Measurements from ENCODE around the gene GSTT2B. TPM values are rescaled to one million over a fixed set of nuclear protein-coding genes. Genes with fewer than 3 reads are reported as not detected.
A peak's percentile ranks its signal among the peaks of the same experiment; 100 is the strongest.
"Not testable (repeated sequence)": the region's sequence is repeated elsewhere in the genome, so short reads cannot be mapped to it uniquely, and the experiment has no call there.

The GSTT2B gene
- total RNA-seq, 2 donors from 2014 or later = 3.7 to 4.4 TPM

DNA sequence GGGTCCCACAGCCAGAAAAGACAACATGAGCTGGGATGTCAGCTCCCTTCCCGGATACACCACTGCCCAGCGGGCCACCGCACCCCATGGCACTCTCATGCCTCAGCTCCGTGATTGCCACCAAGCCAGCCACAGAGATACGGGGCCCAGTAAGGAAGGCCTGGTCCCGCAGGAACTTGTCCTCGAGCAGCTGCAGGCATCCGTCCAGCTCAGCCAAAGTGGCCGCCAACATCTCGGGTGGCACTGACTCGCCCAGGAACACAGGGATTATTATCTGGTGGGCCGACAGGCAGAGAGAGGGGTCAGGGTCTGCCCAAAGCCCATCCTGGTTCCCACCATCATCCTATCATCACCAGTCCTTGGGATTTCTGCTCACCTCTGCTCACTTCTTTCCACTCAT is 16.3 kb upstream of the GSTT2B start:
- H3K27me3 Mint-ChIP-seq (ENCODE audit: insufficient read depth); H3K27me3 ChIP-seq (ENCODE audit: control insufficient read depth, insufficient read depth, low read length, poor library complexity, severe bottlenecking); H3K27ac Mint-ChIP-seq; H3K4me1 ChIP-seq (ENCODE audit: control insufficient read depth, insufficient read depth, low read length); DNase-seq; H3K36me3 Mint-ChIP-seq (ENCODE audit: low read depth); H3K9ac ChIP-seq (ENCODE audit: extremely low read depth, low read length, poor library complexity, severe bottlenecking); H3K4me1 Mint-ChIP-seq; H3K4me3 Mint-ChIP-seq; H3K36me3 ChIP-seq (ENCODE audit: control insufficient read depth, insufficient read depth, low read length); H3K27ac ChIP-seq (ENCODE audit: low read depth, low read length); H3K4me3 ChIP-seq (ENCODE audit: low read length); H3K9me3 Mint-ChIP-seq; H3K9me3 ChIP-seq (ENCODE audit: control insufficient read depth, low read length): not testable (repeated sequence)
- 91% methylated on average over 4 of the region's 12 CpGs; no CpG with 5 or more reads in 1 of the 2 experiments for WGBS, 2 experiments (ENCODE audit: insufficient coverage in 1 of 2, insufficient read length in 1 of 2)

DNA sequence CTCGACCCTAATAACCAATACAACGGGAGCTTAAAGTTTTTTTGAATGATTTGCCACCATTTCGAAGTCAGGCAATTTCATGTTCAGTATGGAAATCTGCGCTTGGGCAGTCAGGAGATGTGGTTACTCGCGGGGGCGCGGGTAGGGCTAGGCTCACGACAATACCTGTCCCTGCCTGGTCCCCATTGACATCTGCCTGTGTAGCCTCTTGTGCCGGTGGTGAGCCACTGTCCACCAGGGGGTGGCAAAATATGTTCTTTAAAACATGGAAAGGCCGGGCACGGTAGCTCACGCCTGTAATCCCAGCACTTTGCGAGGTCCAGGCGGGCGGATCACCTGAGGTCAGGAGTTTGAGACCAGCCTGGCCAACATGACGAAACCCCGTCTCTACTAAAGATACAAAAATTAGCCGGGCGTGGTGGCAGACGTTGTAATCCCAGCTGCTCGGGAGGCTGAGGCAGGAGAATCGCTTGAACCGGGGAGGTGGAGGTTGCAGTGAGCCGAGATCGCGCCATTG is 13.9 kb upstream of the GSTT2B start:
- not testable (repeated sequence) for H3K4me1 Mint-ChIP-seq; H3K9me3 ChIP-seq (ENCODE audit: control insufficient read depth, low read length); DNase-seq; H3K27ac ChIP-seq (ENCODE audit: low read depth, low read length); H3K9me3 Mint-ChIP-seq; H3K27me3 ChIP-seq (ENCODE audit: control insufficient read depth, insufficient read depth, low read length, poor library complexity, severe bottlenecking); H3K4me3 Mint-ChIP-seq; H3K27me3 Mint-ChIP-seq (ENCODE audit: insufficient read depth); H3K27ac Mint-ChIP-seq; H3K4me1 ChIP-seq (ENCODE audit: control insufficient read depth, insufficient read depth, low read length); H3K9ac ChIP-seq (ENCODE audit: extremely low read depth, low read length, poor library complexity, severe bottlenecking); H3K4me3 ChIP-seq (ENCODE audit: low read length)
- peaks cover 20% of the 10 kb centered on the region for H3K36me3 ChIP-seq (ENCODE audit: control insufficient read depth, insufficient read depth, low read length)
- 27% methylated on average over 5 of the region's 27 CpGs; no CpG with 5 or more reads in 1 of the 2 experiments for WGBS, 2 experiments (ENCODE audit: insufficient coverage in 1 of 2, insufficient read length in 1 of 2)
- H3K36me3 Mint-ChIP-seq (ENCODE audit: low read depth) = peaks cover 21% of the 10 kb centered on the region

DNA sequence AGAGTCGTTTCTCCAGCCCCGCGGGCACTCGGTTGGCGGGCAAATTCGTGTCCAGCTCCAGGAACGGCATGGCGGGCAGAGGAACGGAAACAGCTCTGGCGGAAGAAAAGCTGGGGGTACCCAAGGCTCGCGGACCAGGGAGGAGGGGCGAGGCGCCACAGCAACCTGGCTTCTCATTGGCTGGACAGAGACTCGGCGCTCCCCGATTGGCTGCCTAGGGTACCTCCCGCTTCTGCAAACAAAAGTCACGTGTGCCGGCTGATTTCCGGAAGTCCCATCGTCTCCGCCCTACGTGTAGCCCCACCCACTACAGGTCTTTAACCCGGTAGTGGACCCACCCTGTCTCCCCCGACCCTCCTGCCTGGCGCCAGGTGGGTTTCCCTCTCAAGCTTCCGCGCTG is 13.3 kb upstream of the GSTT2B start, which contains the start of gene DDT:
TSS of gene DDT (minus strand) at position 97 of the 400 bp plus-strand sequence. CDS start at position 70, 27 bp downstream.
- not testable (repeated sequence) for H3K27ac ChIP-seq (ENCODE audit: low read depth, low read length); DNase-seq; H3K9me3 Mint-ChIP-seq; H3K4me1 Mint-ChIP-seq; H3K27me3 Mint-ChIP-seq (ENCODE audit: insufficient read depth); H3K4me1 ChIP-seq (ENCODE audit: control insufficient read depth, insufficient read depth, low read length); H3K27me3 ChIP-seq (ENCODE audit: control insufficient read depth, insufficient read depth, low read length, poor library complexity, severe bottlenecking); H3K4me3 ChIP-seq (ENCODE audit: low read length); H3K9ac ChIP-seq (ENCODE audit: extremely low read depth, low read length, poor library complexity, severe bottlenecking); H3K9me3 ChIP-seq (ENCODE audit: control insufficient read depth, low read length); H3K27ac Mint-ChIP-seq; H3K4me3 Mint-ChIP-seq
- H3K36me3 Mint-ChIP-seq (ENCODE audit: low read depth) = peaks cover 27% of the 10 kb centered on the region
- WGBS, 2 experiments (ENCODE audit: insufficient coverage in 1 of 2, insufficient read length in 1 of 2) = no CpG with 5 or more reads among the region's 29 CpGs
- peaks cover 25% of the 10 kb centered on the region for H3K36me3 ChIP-seq (ENCODE audit: control insufficient read depth, insufficient read depth, low read length)

DNA sequence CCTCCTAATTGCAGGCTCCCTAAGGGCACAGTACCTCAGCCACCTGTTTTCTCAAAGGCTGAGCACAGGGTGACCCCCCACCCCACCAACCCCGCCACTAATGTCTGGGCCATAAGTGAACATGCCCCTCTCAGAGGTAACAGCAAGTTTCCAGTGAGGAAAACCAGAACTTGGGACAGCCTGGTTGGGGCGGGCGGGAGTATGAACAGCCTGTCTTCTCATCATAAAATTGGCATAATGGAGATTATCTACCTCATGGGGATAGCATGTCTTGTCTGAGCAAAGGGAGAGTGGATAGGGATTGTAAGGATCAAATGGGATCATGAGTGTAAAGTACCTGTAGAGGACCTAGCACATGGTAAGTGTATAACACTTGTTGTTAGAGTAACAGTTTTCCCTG is 10.9 kb upstream of the GSTT2B start:
- H3K27ac Mint-ChIP-seq = peak overlapping the region; percentile 44
- not testable (repeated sequence) for H3K4me3 ChIP-seq (ENCODE audit: low read length); H3K9me3 ChIP-seq (ENCODE audit: control insufficient read depth, low read length); H3K9ac ChIP-seq (ENCODE audit: extremely low read depth, low read length, poor library complexity, severe bottlenecking); H3K9me3 Mint-ChIP-seq; H3K4me1 ChIP-seq (ENCODE audit: control insufficient read depth, insufficient read depth, low read length); H3K27me3 Mint-ChIP-seq (ENCODE audit: insufficient read depth); H3K4me1 Mint-ChIP-seq; H3K4me3 Mint-ChIP-seq; H3K27me3 ChIP-seq (ENCODE audit: control insufficient read depth, insufficient read depth, low read length, poor library complexity, severe bottlenecking); DNase-seq; H3K27ac ChIP-seq (ENCODE audit: low read depth, low read length)
- peaks cover 31% of the 10 kb centered on the region for H3K36me3 Mint-ChIP-seq (ENCODE audit: low read depth)
- peaks cover 30% of the 10 kb centered on the region for H3K36me3 ChIP-seq (ENCODE audit: control insufficient read depth, insufficient read depth, low read length)
- WGBS, 2 experiments (ENCODE audit: insufficient coverage in 1 of 2, insufficient read length in 1 of 2) = 88 to 100% methylated on average over 2 to 3 of the region's 3 CpGs

DNA sequence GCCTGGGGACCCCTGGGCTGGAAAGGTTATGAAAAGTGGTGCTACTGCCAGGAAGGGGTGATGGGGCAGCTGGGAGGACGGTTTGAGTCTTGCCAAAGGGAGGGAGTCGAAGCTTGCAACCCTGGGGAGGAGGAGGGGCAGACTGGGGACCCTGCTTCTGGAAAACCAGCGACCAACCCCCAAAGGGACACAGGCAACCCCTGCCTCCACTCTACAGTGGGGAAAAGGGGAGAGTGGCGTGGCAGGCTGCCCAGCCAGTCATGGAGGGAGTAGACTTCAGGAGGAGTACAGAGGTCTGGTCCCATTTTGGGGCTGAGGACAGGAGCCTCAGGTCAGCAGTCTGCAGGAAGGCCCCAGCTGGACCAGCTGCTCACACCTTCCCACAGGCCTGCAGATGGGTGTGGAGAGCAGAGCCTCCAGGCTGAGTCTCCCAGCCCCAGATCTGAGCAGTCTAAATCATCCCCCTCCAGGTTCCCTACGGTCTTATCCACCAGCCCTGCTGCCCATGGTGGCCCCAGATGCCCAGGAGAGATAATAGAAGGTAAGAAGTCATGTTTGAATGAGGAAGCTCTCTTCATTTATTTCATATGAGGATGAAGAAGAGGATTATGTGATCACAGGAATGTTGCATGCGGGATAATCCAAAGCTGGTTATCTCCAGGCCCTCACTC is 10.0 kb upstream of the GSTT2B start:
- H3K27me3 ChIP-seq (ENCODE audit: control insufficient read depth, insufficient read depth, low read length, poor library complexity, severe bottlenecking) = no peaks in the 10 kb centered on the region
- H3K4me3 Mint-ChIP-seq = no peak overlapping the region
- H3K27ac Mint-ChIP-seq = no peak overlapping the region
- no peak overlapping the region for H3K27ac ChIP-seq (ENCODE audit: low read depth, low read length)
- peaks cover 30% of the 10 kb centered on the region for H3K36me3 ChIP-seq (ENCODE audit: control insufficient read depth, insufficient read depth, low read length)
- H3K4me3 ChIP-seq (ENCODE audit: low read length) = no peak overlapping the region
- no peaks in the 10 kb centered on the region for H3K9me3 Mint-ChIP-seq
- no peaks in the 10 kb centered on the region for H3K4me1 Mint-ChIP-seq
- DNase-seq = no peak
- no peaks in the 10 kb centered on the region for H3K9me3 ChIP-seq (ENCODE audit: control insufficient read depth, low read length)
- TF ChIP-seq, protein P1, sequence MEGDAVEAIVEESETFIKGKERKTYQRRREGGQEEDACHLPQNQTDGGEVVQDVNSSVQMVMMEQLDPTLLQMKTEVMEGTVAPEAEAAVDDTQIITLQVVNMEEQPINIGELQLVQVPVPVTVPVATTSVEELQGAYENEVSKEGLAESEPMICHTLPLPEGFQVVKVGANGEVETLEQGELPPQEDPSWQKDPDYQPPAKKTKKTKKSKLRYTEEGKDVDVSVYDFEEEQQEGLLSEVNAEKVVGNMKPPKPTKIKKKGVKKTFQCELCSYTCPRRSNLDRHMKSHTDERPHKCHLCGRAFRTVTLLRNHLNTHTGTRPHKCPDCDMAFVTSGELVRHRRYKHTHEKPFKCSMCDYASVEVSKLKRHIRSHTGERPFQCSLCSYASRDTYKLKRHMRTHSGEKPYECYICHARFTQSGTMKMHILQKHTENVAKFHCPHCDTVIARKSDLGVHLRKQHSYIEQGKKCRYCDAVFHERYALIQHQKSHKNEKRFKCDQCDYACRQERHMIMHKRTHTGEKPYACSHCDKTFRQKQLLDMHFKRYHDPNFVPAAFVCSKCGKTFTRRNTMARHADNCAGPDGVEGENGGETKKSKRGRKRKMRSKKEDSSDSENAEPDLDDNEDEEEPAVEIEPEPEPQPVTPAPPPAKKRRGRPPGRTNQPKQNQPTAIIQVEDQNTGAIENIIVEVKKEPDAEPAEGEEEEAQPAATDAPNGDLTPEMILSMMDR (conservative IDR thresholded peaks at IDR 0.05) = no peak
- 93 to 100% methylated on average over 2 to 6 of the region's 6 CpGs for WGBS, 2 experiments (ENCODE audit: insufficient coverage in 1 of 2, insufficient read length in 1 of 2)
- H3K27me3 Mint-ChIP-seq (ENCODE audit: insufficient read depth) = no peaks in the 10 kb centered on the region
- no peak overlapping the region for H3K9ac ChIP-seq (ENCODE audit: extremely low read depth, low read length, poor library complexity, severe bottlenecking)
- H3K4me1 ChIP-seq (ENCODE audit: control insufficient read depth, insufficient read depth, low read length) = no peaks in the 10 kb centered on the region
- peaks cover 31% of the 10 kb centered on the region for H3K36me3 Mint-ChIP-seq (ENCODE audit: low read depth)

All from endodermal cell (in vitro differentiated cells).